ENCODE results near the gene SH3RF3. TPM values are rescaled to one million over a fixed set of nuclear protein-coding genes. Genes with fewer than 3 reads are reported as not detected.

SH3RF3 gene
- polyA plus RNA-seq, 1 donor (not counting 4 experiments of a cell fraction or from before 2014, with no cell fraction given): 0.08 TPM

GRCh38 chr2:109487871-109488655 is 359.1 kb downstream of the SH3RF3 start:
- no peak overlapping the region for H3K4me2 ChIP-seq (ENCODE audit: control insufficient read depth, extremely low read depth, insufficient read depth, low read depth, low read length)
- no peak overlapping the region for H3K4me3 ChIP-seq (ENCODE audit: control insufficient read depth in 2 of 3, extremely low read depth in 1 of 3, insufficient read depth in 2 of 3, low read depth in 1 of 3, low read length in 3 of 3)
- H3K79me2 ChIP-seq (ENCODE audit: control insufficient read depth, insufficient read depth, low read length): no peaks in the 10 kb centered on the region
- DNase-seq (ENCODE audit: low read depth, low spot score) (no peak), FAIRE-seq (no peak)
- H3K27me3 ChIP-seq (ENCODE audit: control insufficient read depth, extremely low read depth, insufficient read depth, low read length): peaks cover 17% of the 10 kb centered on the region
- no peak for TF ChIP-seq CTCF (optimal IDR thresholded peaks at IDR 0.05 in 1 of 3, IDR thresholded peaks at IDR 0.05 in 1 of 3, conservative IDR thresholded peaks at IDR 0.05 in 1 of 3; ENCODE audit: extremely low read depth in 1 of 3, insufficient read depth in 2 of 3, low read length in 3 of 3)
- TF ChIP-seq EZH2 (IDR thresholded peaks at IDR 0.05; ENCODE audit: low read length): no peak
- H3K9me1 ChIP-seq (ENCODE audit: control insufficient read depth, extremely low read depth, insufficient read depth, low read length): no peaks in the 10 kb centered on the region
- dilution Hi-C loops (cut with MboI; ENCODE audit: extremely low pct_ligation_motif_present, low sequenced_read_pairs): no loop called here
- no peaks in the 10 kb centered on the region for H3K4me1 ChIP-seq (ENCODE audit: control insufficient read depth, extremely low read depth, insufficient read depth, low read length)
- H3K36me3 ChIP-seq (ENCODE audit: control insufficient read depth in 2 of 2, extremely low read depth in 1 of 2, insufficient read depth in 2 of 2, low read length in 2 of 2): no peaks in the 10 kb centered on the region
- no peak overlapping the region for H3K27ac ChIP-seq (ENCODE audit: control insufficient read depth, insufficient read depth, low read length)
- H3K9ac ChIP-seq (ENCODE audit: control insufficient read depth, extremely low read depth, insufficient read depth, low read length): no peak overlapping the region
- no peaks in the 10 kb centered on the region for H4K20me1 ChIP-seq (ENCODE audit: control insufficient read depth, extremely low read depth, insufficient read depth, low read length)
- no peaks in the 10 kb centered on the region for H3K9me3 ChIP-seq (ENCODE audit: control insufficient read depth, low read depth, low read length)
- no peak overlapping the region for H2AFZ ChIP-seq (ENCODE audit: control insufficient read depth, low read length)

- Histone ChIP-seq H3K9me1 (ENCODE audit: control insufficient read depth, extremely low read depth, insufficient read depth, low read length) (no peaks in the 10 kb centered on the region), H2AFZ (ENCODE audit: control insufficient read depth, low read length) (no peak overlapping the region), H4K20me1 (ENCODE audit: control insufficient read depth, extremely low read depth, insufficient read depth, low read length) (no peaks in the 10 kb centered on the region), H3K9me3 (ENCODE audit: control insufficient read depth, low read depth, low read length) (no peaks in the 10 kb centered on the region), H3K4me3 (ENCODE audit: control insufficient read depth in 2 of 3, extremely low read depth in 1 of 3, insufficient read depth in 2 of 3, low read depth in 1 of 3, low read length in 3 of 3) (no peak overlapping the region), H3K27me3 (ENCODE audit: control insufficient read depth, extremely low read depth, insufficient read depth, low read length) (peaks cover 12% of the 10 kb centered on the region), H3K27ac (ENCODE audit: control insufficient read depth, insufficient read depth, low read length) (no peak overlapping the region), H3K4me2 (ENCODE audit: control insufficient read depth, extremely low read depth, insufficient read depth, low read depth, low read length) (no peak overlapping the region), H3K9ac (ENCODE audit: control insufficient read depth, extremely low read depth, insufficient read depth, low read length) (no peak overlapping the region), H3K79me2 (ENCODE audit: control insufficient read depth, insufficient read depth, low read length) (no peaks in the 10 kb centered on the region), H3K36me3 (ENCODE audit: control insufficient read depth in 2 of 2, extremely low read depth in 1 of 2, insufficient read depth in 2 of 2, low read length in 2 of 2) (no peaks in the 10 kb centered on the region), H3K4me1 (ENCODE audit: control insufficient read depth, extremely low read depth, insufficient read depth, low read length) (no peaks in the 10 kb centered on the region)
- no peak for FAIRE-seq
- no peak for TF ChIP-seq EZH2 (IDR thresholded peaks at IDR 0.05; ENCODE audit: low read length)
- no peak for TF ChIP-seq CTCF (optimal IDR thresholded peaks at IDR 0.05 in 1 of 3, IDR thresholded peaks at IDR 0.05 in 1 of 3, conservative IDR thresholded peaks at IDR 0.05 in 1 of 3; ENCODE audit: extremely low read depth in 1 of 3, insufficient read depth in 2 of 3, low read length in 3 of 3)
- dilution Hi-C loops (cut with MboI; ENCODE audit: extremely low pct_ligation_motif_present, low sequenced_read_pairs): no loop called here
- no peak for DNase-seq (ENCODE audit: low read depth, low spot score)
Measured at GRCh38 chr2:109489296-109489695, 360.3 kb downstream of the SH3RF3 start.

All from keratinocyte (primary cell).